H9 (cell line): ENCODE measurements around the gene ZNHIT6. TPM values are rescaled to one million over a fixed set of nuclear protein-coding genes. Genes with fewer than 3 reads are reported as not detected.

ENCODE experiments used
- DNase-seq: peaks from one replicate; pipeline ENCODE4 v3.0.0-alpha.2; 2017
- H2AFZ ChIP-seq: one replicate; pipeline ENCODE4 v1.6.1; 2013; ENCODE audit warnings: mild to moderate bottlenecking, low read length, control low read depth, moderate library complexity
- H2AK5ac ChIP-seq: 2 replicates; pipeline ENCODE4 v1.6.1; 2013; ENCODE audit warnings: low read length, control low read depth, mixed read lengths; ENCODE audit not compliant: insufficient read length
- H2BK120ac ChIP-seq: one replicate; pipeline ENCODE4 v1.6.1; 2013; ENCODE audit warnings: low read depth, mild to moderate bottlenecking, low read length, control low read depth, inconsistent platforms; ENCODE audit not compliant: poor library complexity, severe bottlenecking
- H2BK12ac ChIP-seq: 2 replicates; pipeline ENCODE4 v1.6.1; 2013; ENCODE audit warnings: low read length, control low read depth, mixed read lengths, low read depth; ENCODE audit not compliant: insufficient read length
- H2BK15ac ChIP-seq: 2 replicates; pipeline ENCODE4 v1.6.1; 2013; ENCODE audit warnings: low read depth, low read length, control low read depth
- H2BK20ac ChIP-seq: one replicate; pipeline ENCODE4 v1.6.1; 2013; ENCODE audit warnings: low read depth, mild to moderate bottlenecking, low read length, control low read depth, inconsistent platforms; ENCODE audit not compliant: poor library complexity, severe bottlenecking
- H2BK5ac ChIP-seq: 2 replicates; pipeline ENCODE4 v1.6.1; 2013; ENCODE audit warnings: low read length, control low read depth, mixed read lengths; ENCODE audit not compliant: insufficient read length
- H3K14ac ChIP-seq: 2 replicates; pipeline ENCODE4 v1.6.1; 2013; ENCODE audit warnings: low read length, control low read depth; ENCODE audit not compliant: insufficient read depth
- H3K18ac ChIP-seq: 2 replicates; pipeline ENCODE4 v1.6.1; 2013; ENCODE audit warnings: low read depth, mild to moderate bottlenecking, mixed read lengths, low read length, control low read depth; ENCODE audit not compliant: insufficient read length
- H3K23ac ChIP-seq: 2 replicates; pipeline ENCODE4 v1.6.1; 2013; ENCODE audit warnings: low read length, control low read depth, mixed read lengths, low read depth; ENCODE audit not compliant: insufficient read length
- H3K23me2 ChIP-seq: 2 replicates; pipeline ENCODE4 v1.6.1; 2013; ENCODE audit warnings: low read depth, mild to moderate bottlenecking, mixed read lengths, low read length, control low read depth; ENCODE audit not compliant: insufficient read length, poor library complexity, severe bottlenecking
- H3K27ac ChIP-seq: 2 replicates; pipeline ENCODE4 v1.5.1; 2013; ENCODE audit warnings: low read length, control low read depth, mixed read lengths, low read depth; ENCODE audit not compliant: insufficient read length
- H3K27me3 ChIP-seq: 2 replicates; pipeline ENCODE4 v1.6.1; 2013; ENCODE audit warnings: low read length, control low read depth, inconsistent platforms; ENCODE audit not compliant: insufficient read depth
- H3K4ac ChIP-seq: 2 replicates; pipeline ENCODE4 v1.6.1; 2013; ENCODE audit warnings: low read depth, mild to moderate bottlenecking, control low read depth, inconsistent platforms, low read length, moderate library complexity
- H3K4me1 ChIP-seq: 2 replicates; pipeline ENCODE4 v1.6.1; 2013; ENCODE audit warnings: low read length, control low read depth, inconsistent platforms; ENCODE audit not compliant: insufficient read depth
- H3K4me2 ChIP-seq: 2 replicates; pipeline ENCODE4 v1.6.1; 2013; ENCODE audit warnings: low read length, control low read depth, mixed read lengths; ENCODE audit not compliant: insufficient read length, insufficient read depth
- H3K56ac ChIP-seq: 2 replicates; pipeline ENCODE4 v1.6.1; 2013; ENCODE audit warnings: low read depth, mild to moderate bottlenecking, mixed read lengths, low read length, control low read depth; ENCODE audit not compliant: insufficient read length
- H3K79me1 ChIP-seq: 2 replicates; pipeline ENCODE4 v1.6.1; 2013; ENCODE audit warnings: low read depth, mild to moderate bottlenecking, moderate library complexity, low read length, control low read depth, inconsistent platforms; ENCODE audit not compliant: insufficient read depth, poor library complexity, severe bottlenecking
- H3K79me2 ChIP-seq: 2 replicates; pipeline ENCODE4 v1.6.1; 2013; ENCODE audit warnings: low read length, control low read depth, inconsistent platforms; ENCODE audit not compliant: insufficient read depth
- H3K9ac ChIP-seq: 2 replicates; pipeline ENCODE4 v1.6.1; 2013; ENCODE audit warnings: low read length, control low read depth, mixed read lengths; ENCODE audit not compliant: insufficient read length; ENCODE audit errors: extremely low read depth
- H3K9me3 ChIP-seq: one replicate; pipeline ENCODE4 v1.6.1; 2013; ENCODE audit warnings: low read depth, low read length, inconsistent platforms; ENCODE audit not compliant: control insufficient read depth
- H3T11ph ChIP-seq: one replicate; pipeline ENCODE4 v1.6.1; 2013; ENCODE audit warnings: mild to moderate bottlenecking, low read length, control low read depth, inconsistent platforms
- H4K20me1 ChIP-seq: one replicate; pipeline ENCODE4 v1.6.1; 2013; ENCODE audit not compliant: control insufficient read depth, insufficient read length, insufficient read depth
- H4K5ac ChIP-seq: 2 replicates; pipeline ENCODE4 v1.6.1; 2013; ENCODE audit warnings: low read depth, mild to moderate bottlenecking, mixed read lengths, low read length, control low read depth; ENCODE audit not compliant: insufficient read length
- H4K8ac ChIP-seq: replicated peaks from 2 replicates; pipeline ENCODE4 v1.6.1; 2013; ENCODE audit warnings: low read length, control low read depth, mixed read lengths, low read depth; ENCODE audit not compliant: insufficient read length
- H4K91ac ChIP-seq: 2 replicates; pipeline ENCODE4 v1.6.1; 2013; ENCODE audit warnings: low read depth, mild to moderate bottlenecking, moderate library complexity, mixed read lengths, low read length, control low read depth; ENCODE audit not compliant: insufficient read length
- H3K27ac Mint-ChIP-seq, 3 experiments: 2 replicates in 2 of 3; 3 replicates in 1 of 3; pipeline ENCODE4 v1.8.0; 2020 to 2021; ENCODE audit warnings: mixed read lengths in 3 of 3, mild to moderate bottlenecking in 1 of 3, moderate library complexity in 1 of 3
- H3K27me3 Mint-ChIP-seq: 2 replicates; pipeline ENCODE4 v1.8.0; 2021; ENCODE audit warnings: low read depth, mild to moderate bottlenecking, moderate library complexity, mixed read lengths
- H3K36me3 Mint-ChIP-seq, 3 experiments: 2 replicates in 2 of 3; 3 replicates in 1 of 3; pipeline ENCODE4 v1.8.0; 2020 to 2021; ENCODE audit warnings: low read depth in 3 of 3, mixed read lengths in 3 of 3; ENCODE audit not compliant: insufficient read depth in 1 of 3
- H3K4me1 Mint-ChIP-seq, 2 experiments: 2 replicates each; pipeline ENCODE4 v1.8.0; 2020; ENCODE audit warnings: mixed read lengths in 2 of 2
- H3K4me3 Mint-ChIP-seq, 2 experiments: 2 replicates in 1 of 2; 3 replicates in 1 of 2; pipeline ENCODE4 v1.8.0; 2020 to 2021; ENCODE audit warnings: mild to moderate bottlenecking in 2 of 2, mixed read lengths in 2 of 2, moderate library complexity in 1 of 2
- H3K9me3 Mint-ChIP-seq, 2 experiments: 2 replicates in 1 of 2; 3 replicates in 1 of 2; pipeline ENCODE4 v1.8.0; 2020; ENCODE audit warnings: mild to moderate bottlenecking in 2 of 2, mixed read lengths in 2 of 2, moderate library complexity in 1 of 2
- WGBS: extraction: QIAGEN DNeasy Blood & Tissue Kit; methylation state at CpG from one replicate; pipeline ENCODE4 v1.1.7; 2013; ENCODE audit warnings: missing lambda C conversion rate, low lambda C conversion rate, mixed read lengths; ENCODE audit not compliant: insufficient read length; ENCODE audit errors: extremely low coverage; 5-methylcytosine and 5-hydroxymethylcytosine counted together
- total RNA-seq: library from RNA; stranded (reverse); gene quantifications from 2 replicates; pipeline ENCODE4 v1.2.1, GENCODE V29; 2021
- TF ChIP-seq, protein P1 (sequence below): fragments of 200-600 bp; sonication (generic); conservative IDR thresholded peaks from 3 replicates; pipeline ENCODE4 v1.8.0; 2021; ENCODE audit warnings: antibody characterized with exemption, mild to moderate bottlenecking

ZNHIT6 gene
- total RNA-seq, 1 experiment from 2014 or later = 21.5 TPM

DNA sequence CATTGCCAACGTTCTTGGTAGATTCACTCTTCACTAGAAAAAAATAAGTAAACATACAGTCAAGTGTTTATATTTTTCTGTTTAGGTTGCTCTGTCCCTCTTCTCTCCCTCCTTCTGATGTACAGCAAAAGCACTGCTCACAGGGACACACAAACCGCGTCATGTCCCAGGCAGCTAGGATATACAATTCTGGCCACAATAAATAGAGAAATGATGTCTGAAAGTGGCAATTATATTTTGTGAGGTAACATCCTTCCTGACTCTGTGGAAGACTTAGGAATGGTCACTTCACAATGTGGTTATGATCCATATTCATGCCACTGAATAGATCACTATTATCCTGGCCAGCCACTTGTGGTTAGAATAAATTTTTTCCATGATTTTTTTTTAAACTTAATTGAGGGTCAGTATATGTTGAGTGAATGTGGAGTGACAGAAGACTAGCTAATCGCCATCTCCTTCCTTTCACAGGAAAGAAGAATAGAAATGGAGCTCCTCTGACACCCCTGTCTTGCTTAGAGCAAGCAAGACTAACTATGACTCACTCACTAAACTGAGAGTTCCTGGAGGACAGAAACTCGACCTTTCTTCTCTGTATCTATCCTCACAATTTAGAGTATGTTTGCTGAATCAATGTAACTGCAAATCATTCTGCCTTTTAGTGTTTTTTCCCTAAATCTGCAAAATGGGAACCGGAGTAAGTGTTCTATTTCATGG, 54.0 kb downstream of the ZNHIT6 start:
- Histone ChIP-seq H4K20me1 (no peaks in the 10 kb centered on the region), H3K14ac (no peak overlapping the region), H3K9ac (no peak overlapping the region), H4K91ac (no peak overlapping the region), H2BK12ac (no peak overlapping the region), H2AK5ac (no peak overlapping the region), H3K79me2 (no peaks in the 10 kb centered on the region), H3K4ac (no peak overlapping the region), H3T11ph (no peak overlapping the region), H2BK5ac (no peak overlapping the region), H4K5ac (no peak overlapping the region), H2AFZ (no peak overlapping the region), H3K27ac (no peak overlapping the region), H3K4me2 (no peak overlapping the region), H3K79me1 (no peaks in the 10 kb centered on the region), H2BK15ac (no peak overlapping the region), H3K23me2 (no peaks in the 10 kb centered on the region), H3K23ac (no peak overlapping the region), H3K56ac (no peak overlapping the region), H3K4me1 (no peaks in the 10 kb centered on the region), H3K9me3 (no peaks in the 10 kb centered on the region), H2BK120ac (no peak overlapping the region), H3K18ac (no peak overlapping the region), H2BK20ac (no peak overlapping the region), H4K8ac (no peak overlapping the region), H3K27me3 (no peaks in the 10 kb centered on the region)
- DNase-seq = no peak
- Mint-ChIP-seq H3K27ac (no peak overlapping the region), H3K36me3 (peaks cover 15 to 35% (median 28%) of the 10 kb centered on the region in 3 experiments), H3K27me3 (no peaks in the 10 kb centered on the region; the same call in 1 of the 2 replicates), H3K9me3 (peaks cover 0 to 1% of the 10 kb centered on the region in 2 experiments; a peak in 3 of 5 replicates), H3K4me1 (peaks cover 8 to 16% of the 10 kb centered on the region in 2 experiments), H3K4me3 (no peak overlapping the region)
- no CpG with 5 or more reads among the region's 6 CpGs for WGBS
- TF ChIP-seq, protein P1, sequence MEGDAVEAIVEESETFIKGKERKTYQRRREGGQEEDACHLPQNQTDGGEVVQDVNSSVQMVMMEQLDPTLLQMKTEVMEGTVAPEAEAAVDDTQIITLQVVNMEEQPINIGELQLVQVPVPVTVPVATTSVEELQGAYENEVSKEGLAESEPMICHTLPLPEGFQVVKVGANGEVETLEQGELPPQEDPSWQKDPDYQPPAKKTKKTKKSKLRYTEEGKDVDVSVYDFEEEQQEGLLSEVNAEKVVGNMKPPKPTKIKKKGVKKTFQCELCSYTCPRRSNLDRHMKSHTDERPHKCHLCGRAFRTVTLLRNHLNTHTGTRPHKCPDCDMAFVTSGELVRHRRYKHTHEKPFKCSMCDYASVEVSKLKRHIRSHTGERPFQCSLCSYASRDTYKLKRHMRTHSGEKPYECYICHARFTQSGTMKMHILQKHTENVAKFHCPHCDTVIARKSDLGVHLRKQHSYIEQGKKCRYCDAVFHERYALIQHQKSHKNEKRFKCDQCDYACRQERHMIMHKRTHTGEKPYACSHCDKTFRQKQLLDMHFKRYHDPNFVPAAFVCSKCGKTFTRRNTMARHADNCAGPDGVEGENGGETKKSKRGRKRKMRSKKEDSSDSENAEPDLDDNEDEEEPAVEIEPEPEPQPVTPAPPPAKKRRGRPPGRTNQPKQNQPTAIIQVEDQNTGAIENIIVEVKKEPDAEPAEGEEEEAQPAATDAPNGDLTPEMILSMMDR = no peak
